GM23248 (cell line): ENCODE measurements around the gene USP36.

Experiments used
- EZH2 ChIP-seq: fragments of 200-600 bp; sonication (generic); IDR thresholded peaks from 2 replicates; pipeline ENCODE4 v1.6.1; 2018; ENCODE audit warnings: antibody characterized with exemption, mild to moderate bottlenecking; ENCODE audit not compliant: insufficient read depth, poor library complexity, severe bottlenecking
- EZH2phosphoT487 ChIP-seq: fragments of 200-600 bp; sonication (generic); IDR thresholded peaks from 2 replicates; pipeline ENCODE4 v1.6.1; 2018; ENCODE audit warnings: antibody characterized with exemption, moderate library complexity, mild to moderate bottlenecking, low read depth; ENCODE audit not compliant: insufficient read depth

GRCh38 chr17:78868391-78868790 lies 27.8 kb upstream of the USP36 start:
- TF ChIP-seq EZH2, result no peak
- TF ChIP-seq EZH2phosphoT487, result no peak
